NCI-H1436 treated with DMSO at 0.1 percent for 48 hours (cell line): ENCODE measurements around the gene MEG3.

Source experiments
- DNase-seq: peaks from one replicate; lab custom pipeline; 2025; lab: John Stamatoyannopoulos, UW

MEG3 gene

GRCh38 chr14:100832311-100832960, 6.5 kb downstream of the MEG3 start:
- DNase-seq = no peak

- DNase-seq = no peak
Measured at GRCh38 chr14:100834082-100834793, 8.3 kb downstream of the MEG3 start.

- no peak for DNase-seq
Measured at GRCh38 chr14:100834794-100835547, 9.1 kb downstream of the MEG3 start.

- no peak for DNase-seq
Measured at GRCh38 chr14:100835548-100836310, 9.8 kb downstream of the MEG3 start.

GRCh38 chr14:100836311-100836805, 10.4 kb downstream of the MEG3 start:
- DNase-seq = no peak

GRCh38 chr14:100836941-100837804, 11.3 kb downstream of the MEG3 start:
- DNase-seq = peak; percentile 16

GRCh38 chr14:100837805-100838350, 12.0 kb downstream of the MEG3 start:
- DNase-seq = no peak

GRCh38 chr14:100838493-100839314, 12.8 kb downstream of the MEG3 start:
- no peak for DNase-seq

- no peak for DNase-seq
Measured at GRCh38 chr14:100839315-100839585, 13.3 kb downstream of the MEG3 start.

- DNase-seq = no peak
Measured at GRCh38 chr14:100839681-100840111, 13.8 kb downstream of the MEG3 start.

GRCh38 chr14:100840286-100841065, 14.6 kb downstream of the MEG3 start:
- DNase-seq = no peak

GRCh38 chr14:100841066-100841760, 15.3 kb downstream of the MEG3 start:
- no peak for DNase-seq

- peak; percentile 98 for DNase-seq
Measured at GRCh38 chr14:100841761-100842403, 16.0 kb downstream of the MEG3 start.

GRCh38 chr14:100842799-100843198, 16.9 kb downstream of the MEG3 start:
- DNase-seq = no peak

GRCh38 chr14:100844082-100844408, 18.1 kb downstream of the MEG3 start:
- DNase-seq = no peak

- no peak for DNase-seq
Measured at GRCh38 chr14:100844421-100844820, 18.5 kb downstream of the MEG3 start.

GRCh38 chr14:100844846-100845245, 18.9 kb downstream of the MEG3 start:
- DNase-seq = no peak

GRCh38 chr14:100845341-100845740, 19.4 kb downstream of the MEG3 start:
- no peak for DNase-seq
